DMS79 treated with DMSO at 0.1 percent for 48 hours (cell line): Measurements from ENCODE around the gene KRTAP9-7.
"Not testable (repeated sequence)": the region's sequence is repeated elsewhere in the genome, so short reads cannot be mapped to it uniquely, and the experiment has no call there.

Experiments
- DNase-seq: peaks from one replicate; lab custom pipeline; 2025; lab: John Stamatoyannopoulos, UW

KRTAP9-7 gene, protein sequence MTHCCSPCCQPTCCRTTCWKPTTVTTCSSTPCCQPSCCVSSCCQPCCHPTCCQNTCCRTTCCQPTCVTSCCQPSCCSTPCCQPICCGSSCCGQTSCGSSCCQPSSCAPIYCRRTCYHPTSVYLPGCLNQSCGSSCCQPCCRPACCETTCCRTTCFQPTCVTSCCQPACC

DNA sequence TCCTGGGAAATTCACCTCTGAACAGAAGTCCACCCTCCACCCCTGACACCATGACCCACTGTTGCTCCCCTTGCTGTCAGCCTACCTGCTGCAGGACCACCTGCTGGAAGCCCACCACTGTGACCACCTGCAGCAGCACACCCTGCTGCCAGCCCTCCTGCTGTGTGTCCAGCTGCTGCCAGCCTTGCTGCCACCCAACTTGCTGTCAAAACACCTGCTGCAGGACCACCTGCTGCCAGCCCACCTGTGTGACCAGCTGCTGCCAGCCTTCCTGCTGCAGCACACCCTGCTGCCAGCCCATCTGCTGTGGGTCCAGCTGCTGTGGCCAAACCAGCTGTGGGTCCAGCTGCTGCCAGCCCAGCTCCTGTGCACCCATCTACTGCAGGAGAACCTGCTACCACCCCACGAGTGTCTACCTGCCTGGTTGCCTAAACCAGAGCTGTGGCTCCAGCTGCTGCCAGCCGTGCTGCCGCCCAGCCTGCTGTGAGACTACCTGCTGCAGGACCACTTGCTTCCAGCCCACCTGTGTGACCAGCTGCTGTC is at the start of gene KRTAP9-7:
TSS of gene KRTAP9-7 (plus strand) at position 51 of the 543 bp plus-strand sequence. CDS start at position 51, 0 bp downstream.
- DNase-seq: not testable (repeated sequence)

DNA sequence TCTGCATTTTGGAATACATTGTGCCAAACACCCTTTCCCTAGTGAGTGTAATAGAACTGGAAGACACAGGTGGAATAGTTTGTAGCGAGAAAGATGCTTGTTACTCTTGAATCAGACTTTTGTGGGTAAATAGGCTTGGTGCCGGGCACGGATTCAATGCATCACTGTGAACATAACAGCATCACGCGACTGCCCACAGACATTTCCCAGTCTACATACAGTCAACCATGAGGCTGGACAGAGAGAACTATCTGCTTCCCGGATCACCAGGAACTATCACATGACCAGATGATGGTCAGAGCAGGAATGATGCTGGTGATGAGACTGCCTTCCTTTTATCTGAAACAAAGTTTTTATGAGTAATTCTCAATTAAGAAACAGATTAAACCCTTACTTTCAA is 49.4 kb upstream of the KRTAP9-7 start:
- no peak for DNase-seq

DNA sequence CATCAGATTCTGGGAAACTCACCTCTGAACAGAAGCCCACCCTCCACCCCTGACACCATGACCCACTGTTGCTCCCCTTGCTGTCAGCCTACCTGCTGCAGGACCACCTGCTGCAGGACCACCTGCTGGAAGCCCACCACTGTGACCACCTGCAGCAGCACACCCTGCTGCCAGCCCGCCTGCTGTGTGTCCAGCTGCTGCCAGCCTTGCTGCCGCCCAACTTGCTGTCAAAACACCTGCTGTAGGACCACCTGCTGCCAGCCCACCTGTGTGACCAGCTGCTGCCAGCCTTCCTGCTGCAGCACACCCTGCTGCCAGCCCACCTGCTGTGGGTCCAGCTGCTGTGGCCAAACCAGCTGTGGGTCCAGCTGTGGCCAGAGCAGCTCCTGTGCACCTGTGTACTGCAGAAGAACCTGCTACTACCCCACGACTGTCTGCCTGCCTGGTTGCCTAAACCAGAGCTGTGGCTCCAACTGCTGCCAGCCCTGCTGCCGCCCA is 48.9 kb upstream of the KRTAP9-7 start, which contains the start of gene KRTAP9-2:
TSS of gene KRTAP9-2 (plus strand) at position 51 of the 498 bp plus-strand sequence. CDS start at position 58, 7 bp downstream.
- not testable (repeated sequence) for DNase-seq

DNA sequence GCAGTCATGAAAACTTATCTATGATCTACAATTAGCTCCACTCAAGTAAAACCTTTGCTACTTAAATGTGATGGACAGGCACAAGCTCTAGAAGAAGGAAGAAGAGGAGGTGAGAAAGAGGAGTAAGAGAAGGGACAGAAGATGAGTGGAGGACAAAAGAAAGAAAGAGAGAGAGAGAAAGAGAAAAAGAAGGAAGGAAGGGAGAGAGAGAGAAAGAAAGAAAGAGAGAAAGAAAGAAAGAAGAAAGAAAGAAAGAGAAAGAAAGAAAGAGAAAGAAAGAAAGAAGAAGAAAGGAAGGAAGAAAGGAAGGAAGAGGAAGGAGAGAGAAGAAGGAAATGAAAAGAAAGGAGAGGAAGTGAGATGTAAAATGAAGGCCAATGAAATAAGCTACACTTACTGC is 45.4 kb upstream of the KRTAP9-7 start:
- DNase-seq: no peak

DNA sequence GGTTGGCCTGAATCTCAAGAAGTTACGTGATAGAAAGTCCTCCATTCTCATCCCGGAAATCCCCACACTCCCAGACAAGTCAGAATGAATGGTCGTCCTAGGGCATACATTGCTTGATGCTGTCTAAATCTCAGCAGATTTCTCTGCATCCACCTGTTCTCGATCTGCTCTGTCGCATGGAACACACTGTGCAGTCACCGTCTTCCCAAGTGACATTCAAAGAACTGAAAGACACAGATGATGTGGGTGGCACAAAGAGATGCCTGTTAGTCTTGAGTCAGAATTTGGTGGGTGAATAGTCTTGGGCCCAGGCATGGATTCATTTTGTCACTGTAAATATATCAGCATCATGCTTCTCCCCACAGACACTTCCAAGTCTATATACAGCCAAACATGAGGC is 43.8 kb upstream of the KRTAP9-7 start:
- no peak for DNase-seq

DNA sequence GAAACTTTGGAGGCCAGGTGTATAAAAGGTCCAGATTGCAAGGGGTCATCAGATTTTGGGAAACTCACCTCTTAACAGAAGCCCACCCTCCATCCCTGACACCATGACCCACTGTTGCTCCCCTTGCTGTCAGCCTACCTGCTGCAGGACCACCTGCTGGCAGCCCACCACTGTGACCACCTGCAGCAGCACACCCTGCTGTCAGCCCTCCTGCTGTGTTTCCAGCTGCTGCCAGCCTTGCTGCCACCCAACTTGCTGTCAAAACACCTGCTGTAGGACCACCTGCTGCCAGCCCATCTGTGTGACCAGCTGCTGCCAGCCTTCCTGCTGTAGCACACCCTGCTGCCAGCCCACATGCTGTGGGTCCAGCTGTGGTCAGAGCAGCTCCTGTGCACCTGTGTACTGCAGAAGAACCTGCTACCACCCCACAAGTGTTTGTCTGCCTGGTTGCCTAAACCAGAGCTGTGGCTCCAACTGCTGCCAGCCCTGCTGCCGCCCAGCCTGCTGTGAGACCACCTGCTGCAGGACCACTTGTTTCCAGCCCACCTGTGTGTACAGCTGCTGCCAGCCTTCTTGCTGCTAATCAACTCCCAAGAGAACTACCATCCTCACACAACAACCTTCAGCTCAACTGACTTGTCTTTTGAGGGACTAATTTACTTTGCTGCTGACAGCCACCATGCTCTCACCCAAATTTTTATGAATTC is 42.9 kb upstream of the KRTAP9-7 start, which contains the start of gene KRTAP9-3:
TSS of gene KRTAP9-3 (plus strand) at position 51 of the 707 bp plus-strand sequence. CDS start at position 104, 53 bp downstream.
- DNase-seq: not testable (repeated sequence)

DNA sequence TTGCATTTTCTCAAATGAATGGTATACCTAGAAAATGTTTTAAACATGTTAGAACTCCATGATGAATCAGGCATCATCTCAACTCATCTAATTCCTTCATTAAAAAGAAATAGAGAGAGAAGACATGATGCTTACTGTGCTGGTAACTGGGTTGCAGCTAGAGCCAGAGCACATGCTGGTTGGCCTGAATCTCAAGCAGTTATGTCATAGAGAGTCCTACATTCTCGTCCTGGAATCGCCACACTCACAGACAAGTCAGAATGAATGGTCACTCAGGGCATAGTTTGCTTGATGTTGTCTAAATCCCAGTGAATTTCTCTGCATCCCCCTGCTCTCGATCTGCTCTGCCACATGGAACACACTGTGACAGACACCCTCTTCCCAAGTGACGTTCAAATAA is 38.4 kb upstream of the KRTAP9-7 start:
- DNase-seq: not testable (repeated sequence)

DNA sequence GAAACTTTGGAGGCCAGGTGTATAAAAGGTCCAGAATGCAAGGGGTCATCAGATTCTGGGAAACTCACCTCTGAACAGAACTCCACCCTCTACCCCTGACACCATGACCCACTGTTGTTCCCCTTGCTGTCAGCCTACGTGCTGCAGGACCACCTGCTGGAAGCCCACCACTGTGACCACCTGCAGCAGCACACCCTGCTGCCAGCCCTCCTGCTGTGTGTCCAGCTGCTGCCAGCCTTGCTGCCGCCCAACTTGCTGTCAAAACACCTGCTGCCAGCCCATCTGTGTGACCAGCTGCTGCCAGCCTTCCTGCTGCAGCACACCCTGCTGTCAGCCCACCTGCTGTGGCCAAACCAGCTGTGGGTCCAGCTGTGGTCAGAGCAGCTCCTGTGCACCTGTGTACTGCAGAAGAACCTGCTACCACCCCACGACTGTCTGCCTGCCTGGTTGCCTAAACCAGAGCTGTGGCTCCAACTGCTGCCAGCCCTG is 37.5 kb upstream of the KRTAP9-7 start, which contains the start of gene KRTAP9-8:
TSS of gene KRTAP9-8 (plus strand) at position 51 of the 489 bp plus-strand sequence. CDS start at position 104, 53 bp downstream.
- not testable (repeated sequence) for DNase-seq

DNA sequence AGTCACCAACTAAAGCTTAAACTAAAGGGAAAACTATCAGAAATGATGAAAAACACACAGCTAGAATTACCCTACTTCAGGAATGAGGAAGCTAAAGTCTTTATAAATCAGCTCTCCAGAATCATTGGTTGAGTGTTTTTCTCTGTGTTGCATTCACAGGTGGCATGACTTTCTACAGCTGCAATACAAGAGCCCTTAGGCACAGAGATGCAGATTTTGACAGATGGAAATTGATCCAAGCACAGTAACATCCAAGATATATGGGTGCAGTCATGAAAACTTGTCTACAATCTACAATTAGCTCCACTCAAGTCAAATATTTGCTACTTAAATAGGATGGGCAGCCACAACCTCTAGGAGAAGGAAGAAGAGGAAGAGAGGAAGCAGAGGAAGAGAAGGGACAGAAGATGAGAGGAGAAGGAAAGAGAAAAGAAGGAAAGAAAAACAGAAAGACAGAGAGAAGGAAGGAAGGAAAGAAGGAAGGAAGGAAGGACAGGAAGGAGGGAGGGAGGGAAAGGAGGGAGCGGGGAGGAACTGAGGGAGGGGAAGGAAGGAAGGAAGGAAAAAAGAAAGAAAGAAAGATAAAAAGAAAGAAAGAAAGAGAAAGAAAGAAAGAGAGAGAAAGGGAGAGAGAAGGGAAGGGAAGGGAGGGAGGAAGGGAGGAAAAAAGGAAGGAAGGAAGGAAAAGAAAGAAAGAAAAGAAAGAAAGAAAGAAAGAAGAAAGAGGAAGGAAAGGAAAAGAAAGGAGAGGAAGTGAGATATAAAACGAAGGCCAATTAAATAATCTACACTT is 28.3 kb upstream of the KRTAP9-7 start:
- not testable (repeated sequence) for DNase-seq

DNA sequence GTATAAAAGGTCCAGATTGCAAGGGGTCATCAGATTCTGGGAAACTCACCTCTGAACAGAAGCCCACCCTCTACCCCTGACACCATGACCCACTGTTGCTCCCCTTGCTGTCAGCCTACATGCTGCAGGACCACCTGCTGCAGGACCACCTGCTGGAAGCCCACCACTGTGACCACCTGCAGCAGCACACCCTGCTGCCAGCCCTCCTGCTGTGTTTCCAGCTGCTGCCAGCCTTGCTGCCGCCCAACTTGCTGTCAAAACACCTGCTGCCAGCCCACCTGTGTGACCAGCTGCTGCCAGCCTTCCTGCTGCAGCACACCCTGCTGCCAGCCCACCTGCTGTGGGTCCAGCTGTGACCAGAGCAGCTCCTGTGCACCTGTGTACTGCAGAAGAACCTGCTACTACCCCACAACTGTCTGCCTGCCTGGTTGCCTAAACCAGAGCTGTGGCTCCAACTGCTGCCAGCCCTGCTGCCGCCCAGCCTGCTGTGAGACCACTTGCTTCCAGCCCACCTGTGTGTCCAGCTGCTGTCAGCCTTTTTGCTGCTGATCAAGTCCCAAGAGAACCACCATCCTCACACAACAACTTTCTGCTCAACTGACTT is 25.8 kb upstream of the KRTAP9-7 start, which contains the start of gene KRTAP9-4:
TSS of gene KRTAP9-4 (plus strand) at position 51 of the 604 bp plus-strand sequence. CDS start at position 85, 34 bp downstream.
- DNase-seq: not testable (repeated sequence)

DNA sequence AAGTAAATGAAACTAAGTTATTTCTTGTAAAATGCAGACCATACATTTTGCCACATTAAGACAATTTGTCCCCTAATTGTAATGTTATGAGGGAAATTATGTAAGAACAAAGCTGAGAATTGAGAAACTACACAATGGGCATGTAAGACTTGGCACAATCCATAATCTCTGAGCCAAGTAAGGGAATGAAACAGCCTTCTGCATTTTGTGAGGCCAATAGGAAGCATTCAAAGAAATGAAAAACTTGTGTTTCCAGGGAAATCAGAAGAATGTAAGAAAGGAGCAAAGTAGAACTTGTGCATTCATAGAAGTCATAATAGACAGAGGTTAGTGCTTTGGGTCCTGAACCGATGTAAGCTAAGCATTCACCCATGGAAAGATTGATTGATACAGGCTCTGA is 24.2 kb upstream of the KRTAP9-7 start:
- no peak for DNase-seq

DNA sequence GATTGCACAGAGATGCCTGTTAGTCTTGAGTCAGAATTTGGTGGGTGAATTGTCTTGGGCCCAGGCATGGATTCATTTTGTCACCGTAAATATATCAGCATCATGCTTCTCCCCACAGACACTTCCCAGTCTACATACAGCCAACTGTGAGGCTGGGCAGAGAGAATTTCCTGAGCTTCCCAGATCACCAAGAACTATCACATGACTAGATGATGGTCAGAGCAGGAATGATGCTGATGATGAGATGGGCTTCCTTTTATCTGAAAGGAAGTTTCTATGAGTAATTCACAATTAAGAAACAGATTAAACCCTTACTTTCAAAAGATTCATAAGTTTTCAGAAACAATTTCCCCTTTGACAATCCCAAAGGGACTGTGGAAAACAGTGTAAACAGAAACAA is 20.6 kb upstream of the KRTAP9-7 start:
- DNase-seq: no peak

DNA sequence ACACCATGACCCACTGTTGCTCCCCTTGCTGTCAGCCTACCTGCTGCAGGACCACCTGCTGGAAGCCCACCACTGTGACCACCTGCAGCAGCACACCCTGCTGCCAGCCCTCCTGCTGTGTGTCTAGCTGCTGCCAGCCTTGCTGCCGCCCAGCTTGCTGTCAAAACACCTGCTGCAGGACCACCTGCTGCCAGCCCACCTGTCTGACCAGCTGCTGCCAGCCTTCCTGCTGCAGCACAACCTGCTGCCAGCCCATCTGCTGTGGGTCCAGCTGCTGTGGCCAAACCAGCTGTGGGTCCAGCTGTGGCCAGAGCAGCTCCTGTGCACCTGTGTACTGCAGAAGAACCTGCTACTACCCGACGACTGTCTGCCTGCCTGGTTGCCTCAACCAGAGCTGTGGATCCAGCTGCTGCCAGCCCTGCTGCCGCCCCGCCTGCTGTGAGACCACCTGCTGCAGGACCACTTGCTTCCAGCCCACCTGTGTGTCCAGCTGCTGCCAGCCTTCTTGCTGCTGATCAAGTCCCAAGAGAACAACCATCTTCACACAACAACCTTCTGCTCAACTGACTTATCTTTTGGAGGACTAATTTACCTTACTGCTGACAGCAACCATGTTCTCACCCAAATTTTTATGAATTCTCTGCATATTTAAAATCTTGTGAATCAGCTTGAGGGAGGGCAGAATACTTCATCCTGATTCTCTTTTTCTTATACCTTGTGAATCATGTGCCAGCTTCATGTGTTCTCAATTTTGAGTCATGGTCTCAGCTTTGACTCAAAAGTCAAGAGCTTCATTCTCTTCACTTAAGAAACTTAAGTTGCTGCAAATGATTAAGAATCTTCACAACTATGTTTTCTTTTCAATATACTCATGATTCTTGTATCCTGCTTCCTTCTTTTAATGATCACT is 19.9 kb upstream of the KRTAP9-7 start, which contains the start of gene KRTAP9-9:
TSS of gene KRTAP9-9 (plus strand) at position 4 of the 910 bp plus-strand sequence.
- DNase-seq: not testable (repeated sequence)

DNA sequence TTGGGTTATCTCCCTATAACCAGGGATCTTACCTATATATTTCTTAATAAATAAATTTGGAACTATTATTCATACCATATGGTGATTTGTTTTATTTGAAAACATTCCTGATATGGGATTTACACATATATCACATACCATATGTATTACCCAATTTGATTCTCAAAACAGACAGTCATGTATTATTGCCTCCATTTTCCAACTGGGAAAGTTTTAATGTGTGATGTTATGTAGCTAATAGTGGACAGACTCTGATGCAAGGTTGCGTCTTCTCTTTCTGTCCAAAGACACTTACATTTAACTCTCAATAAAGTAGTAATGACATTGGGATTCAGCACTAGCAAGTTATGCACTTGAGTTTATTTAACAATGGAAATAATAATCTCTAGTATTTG is 19.2 kb upstream of the KRTAP9-7 start:
- DNase-seq: no peak

DNA sequence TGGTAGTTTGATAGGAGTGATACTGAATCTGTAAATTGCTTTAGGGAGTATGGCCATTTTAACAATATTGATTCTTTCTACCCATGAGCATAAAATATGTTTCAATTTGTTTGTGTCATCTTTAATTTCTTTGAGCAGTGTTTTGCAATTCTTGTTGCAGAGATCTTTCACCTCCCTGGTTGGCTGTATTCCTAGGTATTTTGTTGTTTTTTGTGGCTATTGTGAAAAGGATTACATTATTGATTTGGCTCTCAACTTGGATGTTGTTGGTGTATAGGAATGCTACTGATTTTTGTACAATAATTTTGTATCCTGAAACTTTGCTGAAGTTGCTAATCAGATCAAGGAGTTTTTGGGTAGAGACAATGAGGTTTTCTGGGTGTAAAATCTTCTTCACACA is 17.1 kb upstream of the KRTAP9-7 start:
- no peak for DNase-seq

DNA sequence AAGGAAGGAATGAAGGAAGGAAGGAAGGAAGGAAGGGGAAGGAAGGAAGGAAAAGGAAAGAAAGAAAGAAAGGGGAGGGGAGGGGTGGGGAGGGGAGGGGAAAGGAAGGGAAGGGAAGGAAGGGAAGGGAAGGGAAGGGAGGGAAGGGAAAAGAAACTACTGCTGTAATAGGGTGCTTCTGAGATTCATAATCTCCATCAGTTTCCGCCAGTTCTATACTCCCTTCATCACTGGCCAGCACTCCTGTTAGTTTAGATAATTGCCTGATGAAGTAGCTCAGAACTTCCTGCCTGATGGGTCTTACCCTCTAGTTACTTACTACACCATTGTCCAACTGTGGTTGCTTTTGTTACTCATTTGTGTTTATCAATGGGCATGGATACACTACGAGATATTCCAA is 12.3 kb upstream of the KRTAP9-7 start:
- DNase-seq: no peak

DNA sequence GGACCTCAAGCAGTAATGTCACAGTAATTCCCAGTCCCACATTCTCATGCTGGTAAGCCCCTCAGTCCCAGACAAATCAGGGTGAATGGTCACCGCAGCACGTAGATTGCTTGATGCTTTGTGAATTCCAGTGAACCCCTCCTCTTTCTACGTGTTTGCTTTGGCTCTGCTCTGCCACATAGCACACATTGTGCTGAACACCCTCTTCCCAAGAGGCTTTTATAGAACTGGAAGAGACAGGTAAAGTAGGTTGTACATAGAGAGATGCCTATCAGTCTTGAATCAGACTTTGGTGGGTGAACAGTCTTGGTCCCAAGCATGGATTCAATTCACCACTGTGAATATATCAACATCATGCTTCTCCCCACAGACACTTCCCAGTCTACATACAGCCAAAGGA is 10.9 kb upstream of the KRTAP9-7 start:
- no peak for DNase-seq

DNA sequence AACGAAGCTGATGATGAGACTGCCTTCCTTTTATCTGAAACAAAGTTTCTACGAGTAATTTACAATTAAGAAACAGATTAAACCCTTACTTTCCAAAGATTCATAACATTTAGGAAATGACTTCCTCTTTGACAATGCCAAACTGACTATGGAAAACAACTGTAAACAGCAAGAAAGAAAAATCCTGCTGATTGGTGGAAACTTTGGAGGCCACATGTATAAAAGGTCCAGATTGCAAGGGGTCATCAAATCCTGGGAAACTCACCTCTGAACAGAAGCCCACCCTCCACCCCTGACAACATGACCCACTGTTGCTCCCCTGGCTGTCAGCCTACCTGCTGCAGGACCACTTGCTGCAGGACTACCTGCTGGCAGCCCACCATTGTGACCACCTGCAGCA is 10.4 kb upstream of the KRTAP9-7 start, which contains the start of gene KRTAP9-6:
TSS of gene KRTAP9-6 (plus strand) at position 301 of the 400 bp plus-strand sequence. CDS start at position 301, 0 bp downstream.
- no peak for DNase-seq

DNA sequence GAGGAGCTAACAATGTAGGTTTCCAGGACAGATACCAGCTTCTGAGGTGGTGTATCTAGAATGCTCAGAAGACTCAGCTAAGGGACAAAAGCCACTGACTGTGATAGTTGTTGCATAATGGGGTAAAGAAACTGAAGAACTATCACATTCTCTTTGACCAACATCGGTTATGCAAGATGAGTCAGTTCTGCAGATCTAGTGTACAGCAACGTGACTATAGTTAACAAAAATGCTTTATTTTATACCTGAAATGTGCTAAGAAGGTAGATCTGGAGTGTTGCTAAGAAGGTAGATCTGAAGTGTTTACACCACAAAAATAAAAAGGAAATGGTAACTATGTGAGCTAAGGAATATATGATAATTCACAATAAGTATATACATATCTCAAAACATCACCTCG is 7.8 kb upstream of the KRTAP9-7 start:
- no peak for DNase-seq

DNA sequence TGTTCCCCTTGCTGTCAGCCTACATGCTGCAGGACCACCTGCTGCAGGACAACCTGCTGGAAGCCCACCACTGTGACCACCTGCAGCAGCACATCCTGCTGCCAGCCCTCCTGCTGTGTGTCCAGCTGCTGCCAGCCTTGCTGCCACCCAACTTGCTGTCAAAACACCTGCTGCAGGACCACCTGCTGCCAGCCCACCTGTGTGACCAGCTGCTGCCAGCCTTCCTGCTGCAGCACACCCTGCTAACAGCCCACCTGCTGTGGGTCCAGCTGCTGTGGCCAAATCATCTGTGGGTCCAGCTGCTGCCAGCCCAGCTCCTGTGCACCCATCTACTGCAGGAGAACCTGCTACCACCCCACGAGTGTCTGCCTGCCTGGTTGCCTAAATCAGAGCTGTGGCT is 4.2 kb upstream of the KRTAP9-7 start:
- DNase-seq: not testable (repeated sequence)
